Measurements from ENCODE around the gene RCAN2.
"Not testable (repeated sequence)": the region's sequence is repeated elsewhere in the genome, so short reads cannot be mapped to it uniquely, and the experiment has no call there.

The RCAN2 gene

GRCh38 chr6:46444772-46445454 is 46.3 kb downstream of the RCAN2 start:
- DNase-seq (ENCODE audit: low read depth, low spot score) = no peak
- H3K27ac ChIP-seq = no peak overlapping the region

- no peak overlapping the region for H3K27ac ChIP-seq
- no peak for DNase-seq (ENCODE audit: low read depth, low spot score)
Measured at GRCh38 chr6:46443623-46444022, 47.6 kb downstream of the RCAN2 start.

GRCh38 chr6:46440641-46441040 is 50.6 kb downstream of the RCAN2 start:
- DNase-seq (ENCODE audit: low read depth, low spot score) = no peak
- H3K27ac ChIP-seq = no peak overlapping the region

- H3K27ac ChIP-seq = no peak overlapping the region
- no peak for DNase-seq (ENCODE audit: low read depth, low spot score)
Measured at GRCh38 chr6:46440141-46440540, 51.1 kb downstream of the RCAN2 start.

- no peak for DNase-seq (ENCODE audit: low read depth, low spot score)
- H3K27ac ChIP-seq = no peak overlapping the region
Measured at GRCh38 chr6:46438245-46438644, 53.0 kb downstream of the RCAN2 start.

GRCh38 chr6:46437671-46438221 is 53.5 kb downstream of the RCAN2 start:
- no peak for DNase-seq (ENCODE audit: low read depth, low spot score)
- H3K27ac ChIP-seq = no peak overlapping the region

- no peak overlapping the region for H3K27ac ChIP-seq
- no peak for DNase-seq (ENCODE audit: low read depth, low spot score)
Measured at GRCh38 chr6:46422619-46423018, 68.6 kb downstream of the RCAN2 start.

- no peak overlapping the region for H3K27ac ChIP-seq
- DNase-seq (ENCODE audit: low read depth, low spot score) = no peak
Measured at GRCh38 chr6:46421939-46422338, 69.3 kb downstream of the RCAN2 start.

GRCh38 chr6:46420921-46421638 is 70.2 kb downstream of the RCAN2 start:
- DNase-seq (ENCODE audit: low read depth, low spot score) = no peak

GRCh38 chr6:46419576-46420002 is 71.7 kb downstream of the RCAN2 start:
- DNase-seq (ENCODE audit: low read depth, low spot score) = peak; percentile 5
- H3K27ac ChIP-seq = no peak overlapping the region

More at GRCh38 chr6:46420921-46421638, 70.2 kb downstream of the RCAN2 start:
- no peak overlapping the region for H3K27ac ChIP-seq

- no peak for DNase-seq (ENCODE audit: low read depth, low spot score)
Measured at GRCh38 chr6:46414398-46414797, 76.9 kb downstream of the RCAN2 start.

GRCh38 chr6:46412662-46413061 is 78.6 kb downstream of the RCAN2 start:
- H3K27ac ChIP-seq = no peak overlapping the region
- DNase-seq (ENCODE audit: low read depth, low spot score) = no peak

More at GRCh38 chr6:46414398-46414797, 76.9 kb downstream of the RCAN2 start:
- no peak overlapping the region for H3K27ac ChIP-seq

- H3K27ac ChIP-seq = no peak overlapping the region
- DNase-seq (ENCODE audit: low read depth, low spot score) = no peak
Measured at GRCh38 chr6:46411456-46412197, 79.6 kb downstream of the RCAN2 start.

GRCh38 chr6:46410334-46410953 is 80.8 kb downstream of the RCAN2 start:
- DNase-seq (ENCODE audit: low read depth, low spot score) = no peak

GRCh38 chr6:46407776-46408530 is 83.3 kb downstream of the RCAN2 start:
- H3K27ac ChIP-seq = no peak overlapping the region
- DNase-seq (ENCODE audit: low read depth, low spot score) = no peak

More at GRCh38 chr6:46410334-46410953, 80.8 kb downstream of the RCAN2 start:
- no peak overlapping the region for H3K27ac ChIP-seq

GRCh38 chr6:46407246-46407645 is 84.0 kb downstream of the RCAN2 start:
- no peak overlapping the region for H3K27ac ChIP-seq
- DNase-seq (ENCODE audit: low read depth, low spot score) = no peak

GRCh38 chr6:46405620-46406180 is 85.5 kb downstream of the RCAN2 start:
- not testable (repeated sequence) for H3K27ac ChIP-seq; DNase-seq (ENCODE audit: low read depth, low spot score)

- DNase-seq (ENCODE audit: low read depth, low spot score) = no peak
Measured at GRCh38 chr6:46400898-46401297, 90.4 kb downstream of the RCAN2 start.

GRCh38 chr6:46395530-46395929 is 95.7 kb downstream of the RCAN2 start:
- DNase-seq (ENCODE audit: low read depth, low spot score) = no peak
- H3K27ac ChIP-seq = no peak overlapping the region

More at GRCh38 chr6:46400898-46401297, 90.4 kb downstream of the RCAN2 start:
- no peak overlapping the region for H3K27ac ChIP-seq

Measured in epithelial cell of prostate (primary cell).